Measurements from ENCODE around the gene EEF1G.

EEF1G gene

DNA sequence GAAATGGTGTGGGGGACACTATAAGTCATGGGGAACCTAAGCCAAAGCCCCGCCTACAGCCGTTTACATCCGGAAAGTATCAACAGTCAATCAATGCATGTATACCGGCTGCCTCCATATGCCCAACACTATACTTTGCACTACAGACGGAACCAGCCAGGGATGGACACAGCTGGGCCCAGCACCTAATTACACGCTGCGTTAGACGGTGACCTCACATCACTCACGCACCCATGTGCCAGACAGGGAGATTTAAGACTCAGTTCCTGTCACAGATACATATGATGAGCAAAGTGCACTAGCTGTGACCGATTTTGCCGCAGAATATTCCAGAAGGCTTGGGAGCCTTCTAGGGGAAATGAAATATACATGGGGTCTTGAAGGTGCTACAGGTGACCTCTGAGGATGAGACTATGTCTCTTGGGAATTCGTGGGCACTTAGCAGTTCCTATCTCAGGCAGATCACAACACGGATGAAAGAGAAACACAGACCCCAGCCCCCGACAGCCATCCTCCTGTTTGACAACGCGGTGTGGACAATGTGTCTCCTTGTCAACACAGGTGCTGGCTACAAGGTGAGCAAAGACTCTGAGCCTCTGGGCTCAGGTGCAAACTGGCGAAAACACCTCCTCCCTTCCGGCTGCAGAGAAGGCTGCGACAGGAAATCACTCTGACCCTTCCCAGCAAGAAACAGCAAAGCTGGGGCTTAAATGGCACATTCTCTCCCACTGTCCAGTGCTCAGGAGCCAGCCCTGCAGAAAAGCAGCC lies 35.0 kb downstream of the EEF1G start:
- Histone ChIP-seq H3K27ac (ENCODE audit: low read length, poor library complexity, severe bottlenecking) (peak overlapping the region; percentile 90), H3K14ac (ENCODE audit: low read length in 2 of 2) (no peak overlapping the region), H3K36me3 (ENCODE audit: control insufficient read depth in 1 of 2, insufficient read depth in 2 of 2, low read depth in 1 of 2, low read length in 2 of 2) (peaks cover 44 to 65% of the 10 kb centered on the region in 2 experiments), H3K4me3 (ENCODE audit: insufficient read depth in 1 of 2, low read depth in 1 of 2, low read length in 2 of 2) (peak overlapping the region in 1 of 2 experiments; percentile 74), H3K4me2 (ENCODE audit: low read length, poor library complexity, severe bottlenecking) (peak overlapping the region; percentile 15), H3K79me1 (replicated peaks; ENCODE audit: low read length, poor library complexity, severe bottlenecking) (no peaks in the 10 kb centered on the region), H3K23ac (ENCODE audit: low read length in 2 of 2) (peak overlapping the region in 1 of 2 experiments; percentile 51), H3K27me3 (ENCODE audit: control insufficient read depth in 1 of 2, insufficient read depth in 1 of 2, low read length in 2 of 2) (no peaks in the 10 kb centered on the region), H2BK5ac (ENCODE audit: low read depth, low read length, poor library complexity, severe bottlenecking) (peak overlapping the region; percentile 1), H2BK15ac (ENCODE audit: low read depth, poor library complexity, severe bottlenecking) (no peak overlapping the region), H2AK5ac (ENCODE audit: low read length, severe bottlenecking) (no peak overlapping the region), H4K8ac (ENCODE audit: low read length) (no peak overlapping the region), H3K9ac (ENCODE audit: low read length) (peak overlapping the region; percentile 66), H3K4me1 (ENCODE audit: control insufficient read depth, insufficient read depth, low read depth, low read length) (peaks cover 63% of the 10 kb centered on the region), H3K18ac (ENCODE audit: low read depth in 1 of 2, low read length in 2 of 2) (peak overlapping the region in 1 of 2 experiments; percentile 41), H2AFZ (ENCODE audit: low read depth, low read length) (no peak overlapping the region), H3K4ac (ENCODE audit: low read depth in 1 of 2, low read length in 2 of 2) (no peak overlapping the region), H3K9me3 (ENCODE audit: control insufficient read depth, low read length) (no peaks in the 10 kb centered on the region), H2BK120ac (ENCODE audit: low read depth, low read length) (no peak overlapping the region), H2BK12ac (ENCODE audit: low read length in 2 of 2) (peak overlapping the region in 1 of 2 experiments; percentile 35), H4K91ac (ENCODE audit: low read length) (peak overlapping the region; percentile 46)
- DNase-seq = no peak
- WGBS = 80% methylated on average over 19 of the region's 19 CpGs

DNA sequence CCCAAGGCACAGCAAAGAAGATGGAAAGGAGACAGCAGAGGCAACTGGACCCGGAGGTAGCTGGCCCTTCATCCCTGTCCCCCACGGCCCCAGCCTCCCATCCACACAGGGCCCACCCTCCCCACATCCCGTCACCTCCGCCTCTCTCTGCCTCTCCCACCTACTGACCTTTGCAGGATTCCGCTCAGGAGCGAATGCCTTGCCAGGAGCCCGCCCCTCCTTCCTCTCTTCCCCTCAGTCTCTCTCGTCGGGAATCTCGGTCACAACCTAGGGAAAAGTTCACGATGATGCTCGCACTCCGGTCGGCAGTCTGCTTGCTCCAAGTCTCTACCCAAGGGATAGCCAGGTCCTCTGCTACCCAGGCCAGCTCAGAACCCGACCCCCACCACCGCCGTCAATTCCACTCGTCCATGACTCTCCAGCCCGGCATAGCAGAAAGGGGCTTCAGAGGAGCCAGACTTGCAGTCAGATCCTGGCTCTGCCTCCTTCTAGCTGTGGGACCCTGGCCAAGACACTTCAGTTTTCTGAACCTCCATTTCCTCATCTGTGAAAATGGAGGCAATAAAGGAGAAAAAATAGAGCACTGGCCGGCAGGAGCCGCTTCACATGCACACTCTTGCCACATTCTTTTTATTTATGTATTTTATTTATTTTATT lies 37.3 kb downstream of the EEF1G start:
- Histone ChIP-seq H3K9ac (ENCODE audit: low read length) (peak overlapping the region; percentile 16), H3K36me3 (ENCODE audit: control insufficient read depth in 1 of 2, insufficient read depth in 2 of 2, low read depth in 1 of 2, low read length in 2 of 2) (peaks cover 56 to 69% of the 10 kb centered on the region in 2 experiments), H3K14ac (ENCODE audit: low read length in 2 of 2) (no peak overlapping the region), H3K27me3 (ENCODE audit: control insufficient read depth in 1 of 2, insufficient read depth in 1 of 2, low read length in 2 of 2) (no peaks in the 10 kb centered on the region), H2BK120ac (ENCODE audit: low read depth, low read length) (no peak overlapping the region), H3K4me3 (ENCODE audit: insufficient read depth in 1 of 2, low read depth in 1 of 2, low read length in 2 of 2) (peak overlapping the region in 1 of 2 experiments; percentile 20), H3K9me3 (ENCODE audit: control insufficient read depth, low read length) (no peaks in the 10 kb centered on the region), H3K18ac (ENCODE audit: low read depth in 1 of 2, low read length in 2 of 2) (no peak overlapping the region), H3K4me1 (ENCODE audit: control insufficient read depth, insufficient read depth, low read depth, low read length) (peaks cover 52% of the 10 kb centered on the region), H4K8ac (ENCODE audit: low read length) (peak overlapping the region; percentile 29), H2AK5ac (ENCODE audit: low read length, severe bottlenecking) (no peak overlapping the region), H2BK12ac (ENCODE audit: low read length in 2 of 2) (no peak overlapping the region), H2BK15ac (ENCODE audit: low read depth, poor library complexity, severe bottlenecking) (no peak overlapping the region), H4K91ac (ENCODE audit: low read length) (peak overlapping the region; percentile 41), H3K23ac (ENCODE audit: low read length in 2 of 2) (no peak overlapping the region), H3K79me1 (replicated peaks; ENCODE audit: low read length, poor library complexity, severe bottlenecking) (peaks cover 4% of the 10 kb centered on the region), H3K4me2 (ENCODE audit: low read length, poor library complexity, severe bottlenecking) (no peak overlapping the region), H2BK5ac (ENCODE audit: low read depth, low read length, poor library complexity, severe bottlenecking) (no peak overlapping the region), H2AFZ (ENCODE audit: low read depth, low read length) (no peak overlapping the region), H3K27ac (ENCODE audit: low read length, poor library complexity, severe bottlenecking) (peak overlapping the region; percentile 33), H3K4ac (ENCODE audit: low read depth in 1 of 2, low read length in 2 of 2) (no peak overlapping the region)
- no peak for DNase-seq
- WGBS = 90% methylated on average over 19 of the region's 21 CpGs

DNA sequence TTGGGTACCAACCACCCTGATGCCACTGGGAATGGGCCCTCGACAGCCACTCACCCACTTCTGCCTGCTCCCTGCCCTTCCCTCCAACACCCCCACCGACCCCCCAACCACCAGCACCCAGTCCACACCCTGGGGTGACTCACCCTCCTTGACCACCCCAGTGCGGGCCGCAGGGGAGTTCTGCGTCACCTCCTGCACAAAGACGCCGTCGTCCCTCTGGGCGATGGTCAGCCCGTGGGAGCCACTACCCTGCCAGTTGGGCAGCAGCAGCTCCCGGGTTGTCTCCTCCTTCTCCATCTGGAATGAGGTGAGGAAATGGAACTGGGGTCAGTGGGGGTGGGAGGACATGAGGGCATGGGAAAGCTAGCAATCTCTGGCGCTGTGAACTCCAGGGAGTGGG lies 37.9 kb downstream of the EEF1G start:
- H2AFZ ChIP-seq (ENCODE audit: low read depth, low read length) = no peak overlapping the region
- H3K4me3 ChIP-seq (ENCODE audit: insufficient read depth in 1 of 2, low read depth in 1 of 2, low read length in 2 of 2) = no peak overlapping the region
- no peaks in the 10 kb centered on the region for H3K27me3 ChIP-seq (ENCODE audit: control insufficient read depth in 1 of 2, insufficient read depth in 1 of 2, low read length in 2 of 2)
- peaks cover 62 to 73% of the 10 kb centered on the region in 2 experiments for H3K36me3 ChIP-seq (ENCODE audit: control insufficient read depth in 1 of 2, insufficient read depth in 2 of 2, low read depth in 1 of 2, low read length in 2 of 2)
- no peaks in the 10 kb centered on the region for H3K9me3 ChIP-seq (ENCODE audit: control insufficient read depth, low read length)
- H2AK5ac ChIP-seq (ENCODE audit: low read length, severe bottlenecking) = no peak overlapping the region
- H2BK120ac ChIP-seq (ENCODE audit: low read depth, low read length) = no peak overlapping the region
- H3K27ac ChIP-seq (ENCODE audit: low read length, poor library complexity, severe bottlenecking) = peak overlapping the region; percentile 12
- H2BK5ac ChIP-seq (ENCODE audit: low read depth, low read length, poor library complexity, severe bottlenecking) = no peak overlapping the region
- H2BK12ac ChIP-seq (ENCODE audit: low read length in 2 of 2) = no peak overlapping the region
- WGBS = 94% methylated on average over 12 of the region's 12 CpGs
- no peak overlapping the region for H3K18ac ChIP-seq (ENCODE audit: low read depth in 1 of 2, low read length in 2 of 2)
- peak overlapping the region; percentile 29 for H4K8ac ChIP-seq (ENCODE audit: low read length)
- H3K14ac ChIP-seq (ENCODE audit: low read length in 2 of 2) = no peak overlapping the region
- no peak overlapping the region for H2BK15ac ChIP-seq (ENCODE audit: low read depth, poor library complexity, severe bottlenecking)
- H3K4me1 ChIP-seq (ENCODE audit: control insufficient read depth, insufficient read depth, low read depth, low read length) = peaks cover 48% of the 10 kb centered on the region
- no peak overlapping the region for H3K23ac ChIP-seq (ENCODE audit: low read length in 2 of 2)
- no peak overlapping the region for H3K4ac ChIP-seq (ENCODE audit: low read depth in 1 of 2, low read length in 2 of 2)
- peak overlapping the region; percentile 16 for H3K9ac ChIP-seq (ENCODE audit: low read length)
- peaks cover 4% of the 10 kb centered on the region for H3K79me1 ChIP-seq (replicated peaks; ENCODE audit: low read length, poor library complexity, severe bottlenecking)
- DNase-seq = no peak
- H4K91ac ChIP-seq (ENCODE audit: low read length) = peak overlapping the region; percentile 41
- no peak overlapping the region for H3K4me2 ChIP-seq (ENCODE audit: low read length, poor library complexity, severe bottlenecking)

DNA sequence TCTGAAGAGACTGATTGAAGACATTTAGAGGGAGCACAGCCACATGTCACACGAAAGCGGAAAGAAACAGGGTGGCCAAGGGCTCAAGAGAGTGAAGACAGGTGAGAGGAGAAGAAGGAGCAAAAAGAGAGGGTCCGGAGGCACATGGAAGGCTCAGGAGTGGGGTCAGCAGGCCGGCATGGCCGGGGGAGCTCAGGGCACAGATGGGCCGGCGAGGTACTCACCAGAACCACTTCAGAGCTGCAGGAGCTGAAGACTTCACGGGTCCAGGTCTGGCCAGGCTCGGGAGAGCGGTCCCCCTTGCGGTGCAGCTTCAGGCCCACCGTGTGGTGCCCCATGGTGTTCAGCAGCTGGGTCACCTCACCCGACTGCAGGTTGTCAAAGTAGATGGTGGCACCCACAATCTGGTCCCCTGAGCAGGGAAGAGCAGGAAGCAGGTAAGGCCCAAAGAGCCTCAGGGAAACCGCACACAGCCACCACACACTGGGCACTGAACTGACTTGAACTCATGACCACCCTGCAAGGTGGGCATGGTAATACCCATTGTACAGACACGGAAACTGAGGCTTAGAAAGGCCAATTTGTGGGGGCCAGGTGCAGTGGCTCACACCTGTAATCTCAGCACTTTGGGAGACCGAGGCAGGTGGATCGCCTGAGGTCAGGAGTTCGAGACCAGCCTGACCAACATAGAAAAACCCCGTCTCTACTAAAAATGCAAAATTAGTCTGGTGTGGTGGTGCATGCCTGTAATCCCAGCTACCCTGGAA lies 38.7 kb downstream of the EEF1G start:
- Histone ChIP-seq H3K36me3 (ENCODE audit: control insufficient read depth in 1 of 2, insufficient read depth in 2 of 2, low read depth in 1 of 2, low read length in 2 of 2) (peaks cover 70 to 79% of the 10 kb centered on the region in 2 experiments), H2BK5ac (ENCODE audit: low read depth, low read length, poor library complexity, severe bottlenecking) (no peak overlapping the region), H4K8ac (ENCODE audit: low read length) (no peak overlapping the region), H3K9ac (ENCODE audit: low read length) (no peak overlapping the region), H2AFZ (ENCODE audit: low read depth, low read length) (no peak overlapping the region), H3K4me3 (ENCODE audit: insufficient read depth in 1 of 2, low read depth in 1 of 2, low read length in 2 of 2) (no peak overlapping the region), H2BK15ac (ENCODE audit: low read depth, poor library complexity, severe bottlenecking) (peak overlapping the region; percentile 54), H4K91ac (ENCODE audit: low read length) (peak overlapping the region; percentile 25), H3K27me3 (ENCODE audit: control insufficient read depth in 1 of 2, insufficient read depth in 1 of 2, low read length in 2 of 2) (no peaks in the 10 kb centered on the region), H3K23ac (ENCODE audit: low read length in 2 of 2) (no peak overlapping the region), H3K79me1 (replicated peaks; ENCODE audit: low read length, poor library complexity, severe bottlenecking) (peaks cover 8% of the 10 kb centered on the region), H3K4me2 (ENCODE audit: low read length, poor library complexity, severe bottlenecking) (no peak overlapping the region), H3K4me1 (ENCODE audit: control insufficient read depth, insufficient read depth, low read depth, low read length) (peaks cover 41% of the 10 kb centered on the region), H2AK5ac (ENCODE audit: low read length, severe bottlenecking) (no peak overlapping the region), H3K27ac (ENCODE audit: low read length, poor library complexity, severe bottlenecking) (no peak overlapping the region), H2BK12ac (ENCODE audit: low read length in 2 of 2) (no peak overlapping the region), H3K9me3 (ENCODE audit: control insufficient read depth, low read length) (no peaks in the 10 kb centered on the region), H3K14ac (ENCODE audit: low read length in 2 of 2) (no peak overlapping the region), H3K4ac (ENCODE audit: low read depth in 1 of 2, low read length in 2 of 2) (no peak overlapping the region), H3K18ac (ENCODE audit: low read depth in 1 of 2, low read length in 2 of 2) (no peak overlapping the region), H2BK120ac (ENCODE audit: low read depth, low read length) (no peak overlapping the region)
- no peak for DNase-seq
- WGBS = over 99% methylated on average over 19 of the region's 19 CpGs

Data from mesenchymal stem cell (in vitro differentiated cells and primary cell).